Stimulated activated CD4-positive, alpha-beta T cell treated with anti-CD3 and anti-CD28 coated beads, Interleukin-4, amount 100 ng/mL, for 4 hours (primary cell): ENCODE data around the gene REXO4.
A peak's percentile ranks its signal among the peaks of the same experiment; 100 is the strongest.
"Not testable (repeated sequence)": the region's sequence is repeated elsewhere in the genome, so short reads cannot be mapped to it uniquely, and the experiment has no call there.

ENCODE experiments used
- DNase-seq, 2 experiments: peaks; one replicate each; pipeline ENCODE4 v3.0.0-alpha.2; 2020

Gene REXO4, protein sequence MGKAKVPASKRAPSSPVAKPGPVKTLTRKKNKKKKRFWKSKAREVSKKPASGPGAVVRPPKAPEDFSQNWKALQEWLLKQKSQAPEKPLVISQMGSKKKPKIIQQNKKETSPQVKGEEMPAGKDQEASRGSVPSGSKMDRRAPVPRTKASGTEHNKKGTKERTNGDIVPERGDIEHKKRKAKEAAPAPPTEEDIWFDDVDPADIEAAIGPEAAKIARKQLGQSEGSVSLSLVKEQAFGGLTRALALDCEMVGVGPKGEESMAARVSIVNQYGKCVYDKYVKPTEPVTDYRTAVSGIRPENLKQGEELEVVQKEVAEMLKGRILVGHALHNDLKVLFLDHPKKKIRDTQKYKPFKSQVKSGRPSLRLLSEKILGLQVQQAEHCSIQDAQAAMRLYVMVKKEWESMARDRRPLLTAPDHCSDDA

GRCh38 chr9:133417541-133418461, at the start of gene REXO4:
Gene REXO4 (minus strand): TSS chr9:133418010. CDS start chr9:133417844, 166 bp downstream.
- peak; percentile 75 to 79 for DNase-seq

DNA sequence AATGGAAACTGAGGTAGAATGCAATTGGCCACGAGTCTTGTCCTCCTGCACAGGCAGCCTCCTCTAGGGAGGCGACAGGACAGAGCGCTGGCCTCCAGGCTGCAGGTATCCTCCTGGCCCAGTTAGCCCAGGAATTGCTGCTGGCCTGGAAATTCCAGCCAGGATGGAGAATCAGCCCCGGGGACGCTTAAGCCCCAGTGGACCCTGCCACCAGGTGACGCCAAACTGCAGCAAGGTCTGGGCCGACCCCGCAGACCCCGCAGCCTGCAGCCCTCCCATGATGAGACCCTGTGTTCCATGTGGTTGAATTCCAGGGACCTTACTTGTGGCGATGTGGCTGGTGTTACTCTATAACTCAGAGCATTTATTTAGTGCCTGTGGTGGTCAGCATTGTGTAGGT, 49.3 kb upstream of the REXO4 start:
- DNase-seq: no peak

DNA sequence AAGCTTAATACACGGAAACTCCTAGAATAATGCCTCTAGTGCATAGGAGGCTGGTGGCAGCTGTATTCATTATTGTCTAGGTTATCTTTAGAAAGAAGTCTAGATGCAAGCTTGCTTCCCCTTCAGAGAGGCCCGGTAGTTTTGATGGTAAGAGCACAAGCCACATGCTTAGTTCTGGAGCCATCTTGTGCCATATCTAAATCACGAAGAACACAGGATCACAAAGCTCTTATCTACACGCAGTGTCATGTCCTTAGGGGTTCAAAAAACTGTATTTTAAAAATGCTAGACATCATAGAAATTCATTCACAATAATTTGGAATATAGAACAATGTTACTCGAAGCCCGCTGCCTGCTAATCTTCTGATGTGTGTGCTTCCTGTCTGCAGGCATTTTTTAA, 48.2 kb upstream of the REXO4 start:
- no peak for DNase-seq

- no peak for DNase-seq
These were observed 46.8 kb upstream of the REXO4 start for GRCh38 chr9:133464638-133465037.

DNA sequence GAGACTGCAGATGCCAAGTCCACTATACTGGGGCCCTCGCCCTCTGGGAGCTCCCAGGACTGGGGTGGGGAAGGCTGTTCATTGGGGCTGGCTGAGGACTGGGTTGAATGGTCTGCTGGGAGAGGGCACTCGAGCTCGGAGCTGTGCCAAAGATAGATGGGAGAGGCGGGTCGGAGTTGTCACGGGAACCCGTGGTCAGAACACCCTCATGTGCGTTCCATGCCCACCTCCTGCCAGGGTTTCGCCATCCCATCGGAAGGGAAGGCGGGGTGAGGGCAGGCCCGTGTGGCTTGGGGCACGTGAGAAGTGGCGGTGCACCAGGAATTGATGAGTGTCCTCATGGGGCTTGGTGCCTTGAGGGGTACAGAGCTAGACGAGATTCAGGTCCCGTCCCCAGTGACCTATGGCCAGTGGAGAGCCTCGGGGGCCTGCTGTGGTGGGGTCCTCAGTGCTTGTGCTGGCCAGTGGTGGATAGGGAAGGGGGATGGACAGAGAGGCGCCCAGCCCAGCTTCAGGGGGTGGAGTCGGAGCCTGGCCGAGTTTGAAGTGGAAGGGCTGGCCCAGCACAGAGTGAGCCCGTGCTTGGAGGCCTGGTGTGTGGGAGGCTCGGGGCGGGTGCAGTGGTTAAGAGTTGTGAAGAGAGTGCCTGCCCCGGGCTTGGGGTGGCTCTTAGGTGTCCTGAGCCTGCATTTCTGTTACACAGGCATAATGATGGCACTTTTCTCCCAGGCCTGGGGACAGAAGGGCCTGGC, 46.2 kb upstream of the REXO4 start:
- no peak for DNase-seq

- DNase-seq: no peak
These were observed 45.5 kb upstream of the REXO4 start for GRCh38 chr9:133463234-133463863.

DNA sequence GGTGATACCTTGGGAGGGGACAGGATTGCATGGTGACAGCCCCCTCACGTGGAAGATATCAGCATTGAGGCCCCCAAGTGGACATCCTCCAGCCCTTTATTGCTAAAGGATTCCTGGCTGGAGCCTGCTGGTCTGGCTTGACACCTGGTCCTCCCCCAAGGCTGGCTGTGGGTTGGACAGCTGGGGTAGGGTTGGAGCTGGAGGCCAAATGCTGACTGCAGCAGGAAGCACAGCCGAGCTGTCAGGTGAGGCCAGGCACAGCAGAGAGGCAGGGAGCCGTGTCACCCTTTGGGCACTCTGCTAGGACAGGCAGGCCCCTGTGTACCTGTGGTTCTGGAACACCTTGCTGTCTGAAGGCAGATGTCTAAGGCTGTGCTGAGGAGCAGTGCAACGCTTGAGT, 44.2 kb upstream of the REXO4 start:
- DNase-seq: no peak

DNA sequence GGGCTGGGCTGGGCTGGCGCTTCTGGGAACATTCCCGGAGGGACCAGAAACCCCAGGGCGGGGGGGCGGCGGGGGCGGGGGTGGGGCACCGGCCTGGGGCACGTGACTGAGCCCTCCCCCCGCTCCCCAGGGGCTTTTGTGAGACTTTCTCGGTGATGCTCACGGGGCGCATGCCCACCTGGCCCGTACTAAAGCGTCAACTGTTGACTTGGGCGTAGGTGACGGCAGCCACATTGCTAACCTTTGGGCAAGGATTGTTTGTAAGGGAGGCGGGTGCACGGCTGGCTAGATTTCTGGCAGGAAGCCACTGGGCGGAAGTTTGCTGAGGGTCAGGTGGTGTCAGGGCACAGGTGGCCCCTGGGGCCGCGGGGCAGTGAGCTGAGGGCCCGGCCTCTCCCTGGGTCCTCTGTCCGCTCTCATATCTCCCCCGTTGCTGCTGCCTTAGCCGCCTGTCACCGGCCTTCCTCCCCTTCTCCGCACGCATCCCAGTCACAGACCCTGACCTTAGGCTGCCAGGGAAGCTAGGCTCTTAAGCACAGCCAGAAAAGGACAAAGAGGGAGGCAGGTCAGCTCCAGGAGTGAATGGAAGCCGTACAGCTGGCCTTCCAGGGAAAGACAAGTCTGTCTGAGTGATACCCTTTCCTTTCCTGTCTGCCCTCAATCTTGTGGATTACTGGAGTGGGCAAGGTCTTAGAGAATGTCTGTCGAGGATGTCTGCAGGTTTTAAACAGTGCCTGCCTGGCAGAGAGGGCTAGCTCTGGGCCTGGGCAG, 42.8 kb upstream of the REXO4 start:
- DNase-seq: peak in 1 of 2 experiments; percentile 34

GRCh38 chr9:133459476-133460404, 41.9 kb upstream of the REXO4 start, which contains the start of gene CACFD1:
Gene CACFD1 (plus strand): TSS chr9:133459978. CDS start chr9:133460067, 89 bp downstream.
- peak; percentile 89 to 91 for DNase-seq

- no peak for DNase-seq
These were observed 41.0 kb upstream of the REXO4 start for GRCh38 chr9:133458643-133459312.

GRCh38 chr9:133457748-133458147, 39.9 kb upstream of the REXO4 start:
- DNase-seq: no peak

DNA sequence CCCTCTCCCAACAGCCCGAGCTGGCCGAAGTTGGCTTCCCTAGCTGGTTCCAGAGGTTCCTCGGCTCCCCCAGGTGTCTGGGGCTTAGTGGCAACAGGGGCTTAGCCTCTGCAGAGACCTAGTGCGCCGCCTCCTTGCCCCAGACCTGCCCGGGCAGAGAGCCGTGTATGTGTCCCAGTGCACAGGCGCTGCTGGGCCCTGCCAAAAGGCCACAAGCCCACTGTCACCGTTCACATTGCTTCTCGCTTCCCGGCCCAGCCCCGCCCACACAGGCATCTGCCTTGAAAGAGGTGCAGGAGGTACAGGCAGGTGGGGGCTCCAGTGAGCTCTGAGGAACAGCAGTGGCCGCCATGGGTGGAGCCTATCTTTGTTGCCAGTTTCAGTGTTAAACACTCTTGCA, 39.4 kb upstream of the REXO4 start:
- no peak for DNase-seq

GRCh38 chr9:133456409-133456808, 38.6 kb upstream of the REXO4 start:
- DNase-seq: no peak

DNA sequence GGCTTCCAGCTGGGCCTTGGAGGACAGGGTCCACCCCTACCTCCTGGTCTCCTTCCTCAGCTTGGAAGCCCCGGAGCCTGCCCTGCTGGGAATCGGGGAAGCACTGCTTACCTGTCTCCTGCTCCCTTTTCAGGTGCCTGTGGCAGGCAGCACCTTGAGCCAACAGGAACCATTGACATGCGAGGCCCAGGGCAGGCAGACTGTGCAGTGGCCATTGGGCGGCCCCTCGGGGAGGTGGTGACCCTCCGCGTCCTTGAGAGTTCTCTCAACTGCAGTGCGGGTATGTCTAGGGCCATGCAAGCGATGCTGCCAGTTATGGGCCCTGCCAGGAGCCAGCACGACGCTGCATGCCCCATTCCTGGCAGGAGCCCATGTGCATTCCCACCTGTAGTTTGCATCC, 38.1 kb upstream of the REXO4 start:
- no peak for DNase-seq

DNA sequence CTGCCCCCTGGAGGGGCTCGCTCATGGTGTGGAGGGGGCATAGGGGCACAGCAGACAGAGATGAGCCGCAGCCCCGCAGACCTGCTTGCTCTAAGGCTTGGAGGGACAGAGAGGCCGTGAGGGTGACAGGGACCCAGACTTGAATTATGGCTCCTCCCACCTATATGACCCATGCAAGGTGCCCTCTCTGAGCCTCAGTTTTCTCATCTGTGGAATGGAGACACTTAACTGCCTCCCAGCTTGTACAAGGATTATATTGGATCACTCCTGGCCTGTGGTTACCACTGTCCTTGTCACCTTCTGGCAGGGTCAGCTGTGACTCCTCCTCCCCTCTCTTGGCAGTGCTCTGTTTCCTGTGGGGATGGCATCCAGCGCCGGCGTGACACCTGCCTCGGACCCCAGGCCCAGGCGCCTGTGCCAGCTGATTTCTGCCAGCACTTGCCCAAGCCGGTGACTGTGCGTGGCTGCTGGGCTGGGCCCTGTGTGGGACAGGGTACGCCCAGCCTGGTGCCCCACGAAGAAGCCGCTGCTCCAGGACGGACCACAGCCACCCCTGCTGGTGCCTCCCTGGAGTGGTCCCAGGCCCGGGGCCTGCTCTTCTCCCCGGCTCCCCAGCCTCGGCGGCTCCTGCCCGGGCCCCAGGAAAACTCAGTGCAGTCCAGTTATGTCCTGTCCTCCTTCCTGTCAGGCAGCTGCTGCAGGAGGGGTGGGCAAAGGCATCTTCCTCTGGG, 37.3 kb upstream of the REXO4 start:
- no peak for DNase-seq

DNA sequence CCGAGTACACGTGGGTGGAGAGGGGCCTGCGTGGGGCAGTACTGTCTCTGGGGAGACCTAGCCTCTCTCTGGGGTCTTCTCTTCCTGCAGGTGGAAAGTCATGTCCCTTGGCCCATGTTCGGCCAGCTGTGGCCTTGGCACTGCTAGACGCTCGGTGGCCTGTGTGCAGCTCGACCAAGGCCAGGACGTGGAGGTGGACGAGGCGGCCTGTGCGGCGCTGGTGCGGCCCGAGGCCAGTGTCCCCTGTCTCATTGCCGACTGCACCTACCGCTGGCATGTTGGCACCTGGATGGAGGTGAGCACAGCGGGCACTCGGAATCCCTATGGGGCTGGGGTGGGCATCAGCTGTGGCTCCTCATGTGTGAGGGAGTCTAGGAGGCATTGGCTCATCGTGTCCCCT, 36.5 kb upstream of the REXO4 start:
- DNase-seq: no peak

- DNase-seq: no peak
These were observed 35.8 kb upstream of the REXO4 start for GRCh38 chr9:133453651-133454050.

DNA sequence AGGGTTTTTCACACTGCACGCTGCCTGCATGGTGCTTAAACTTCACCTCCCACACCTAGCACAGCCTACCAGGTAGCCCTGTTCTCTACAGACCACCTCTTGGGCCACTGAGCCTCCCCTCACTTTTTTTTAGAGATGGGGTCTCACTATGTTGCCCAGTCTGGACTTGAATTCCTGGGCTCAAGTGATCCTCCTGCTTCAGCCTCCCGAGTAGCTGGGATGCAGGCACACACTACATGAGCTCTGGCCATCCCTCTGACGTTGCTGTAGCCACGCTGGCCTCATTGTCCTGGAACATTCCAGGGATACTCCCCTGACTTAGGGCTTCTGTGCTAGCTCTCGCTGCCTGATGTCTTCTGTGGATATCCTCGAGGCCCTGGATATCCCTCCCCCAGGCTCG, 34.8 kb upstream of the REXO4 start:
- DNase-seq: no peak

- not testable (repeated sequence) for DNase-seq
These were observed 34.1 kb upstream of the REXO4 start for GRCh38 chr9:133451865-133452264.
